HL-60 (cell line): ENCODE data around the gene IQCK.
A peak's percentile ranks its signal among the peaks of the same experiment; 100 is the strongest.

Experiments
- DNase-seq, 2 experiments: peaks; one replicate each; pipeline ENCODE4 v3.0.0-alpha.2; 2010 to 2020; ENCODE audit warnings: low read depth in 1 of 2, low spot score in 1 of 2
- H3K27ac ChIP-seq: fragments of 250-450 bp; sonication (Bioruptor Pico); replicated peaks from 2 replicates; pipeline ENCODE4 v1.5.1; 2020; ENCODE audit warnings: mild to moderate bottlenecking, moderate library complexity
- H3K27me3 ChIP-seq: fragments of 250-450 bp; sonication (Bioruptor Pico); 2 replicates; pipeline ENCODE4 v1.5.1; 2021; ENCODE audit warnings: mild to moderate bottlenecking, moderate library complexity; ENCODE audit not compliant: insufficient read depth, poor library complexity, severe bottlenecking
- H3K4me3 ChIP-seq: replicated peaks from 2 replicates; pipeline ENCODE4 v1.5.1; 2011; ENCODE audit warnings: mild to moderate bottlenecking, control low read depth, low read length; ENCODE audit not compliant: insufficient read depth
- CTCF ChIP-seq: IDR thresholded peaks from one replicate; pipeline ENCODE4 v1.5.1; 2011; ENCODE audit warnings: low read length, control low read depth, inconsistent platforms; ENCODE audit not compliant: insufficient read depth
- GABPA ChIP-seq: IDR thresholded peaks from 2 replicates; pipeline ENCODE4 v1.6.1; 2012; ENCODE audit warnings: low read depth
- POLR2AphosphoS5 ChIP-seq: IDR thresholded peaks from 2 replicates; pipeline ENCODE4 v1.6.1; 2012; ENCODE audit warnings: low read depth
- REST ChIP-seq: IDR thresholded peaks from 2 replicates; pipeline ENCODE4 v1.6.1; 2012; ENCODE audit warnings: low read depth; ENCODE audit not compliant: insufficient replicate concordance
- SPI1 ChIP-seq: IDR thresholded peaks from 2 replicates; pipeline ENCODE4 v1.6.1; 2012; ENCODE audit warnings: low read depth, mild to moderate bottlenecking, borderline replicate concordance

IQCK gene

GRCh38 chr16:19885451-19886072 is 167.5 kb downstream of the IQCK start:
- no peak for TF ChIP-seq POLR2AphosphoS5
- TF ChIP-seq REST, result no peak
- no peak for TF ChIP-seq SPI1
- no peak for TF ChIP-seq GABPA
- no peak for TF ChIP-seq CTCF
- H3K4me3 ChIP-seq, result no peak overlapping the region
- H3K27ac ChIP-seq, result no peak overlapping the region
- peaks cover 31% of the 10 kb centered on the region for H3K27me3 ChIP-seq
- DNase-seq, result no peak

GRCh38 chr16:19886073-19886941 is 168.2 kb downstream of the IQCK start:
- Histone ChIP-seq H3K27me3 (peaks cover 31% of the 10 kb centered on the region), H3K4me3 (no peak overlapping the region; the same call in 1 of the 2 replicates), H3K27ac (no peak overlapping the region)
- DNase-seq, result peak; percentile 51 to 82
- TF ChIP-seq CTCF, result peak; percentile 100
- no peak for TF ChIP-seq REST

GRCh38 chr16:19888834-19889233 is 170.8 kb downstream of the IQCK start:
- no peak overlapping the region for H3K4me3 ChIP-seq
- TF ChIP-seq CTCF, result no peak
- TF ChIP-seq GABPA, result no peak
- TF ChIP-seq SPI1, result no peak
- TF ChIP-seq POLR2AphosphoS5, result no peak
- TF ChIP-seq REST, result no peak
- H3K27ac ChIP-seq, result no peak overlapping the region
- no peak for DNase-seq
- peaks cover 13% of the 10 kb centered on the region for H3K27me3 ChIP-seq
